Fibroblast of lung (primary cell): ENCODE results near the gene HOOK1.

Experiments
- EZH2 ChIP-seq: IDR thresholded peaks from 2 replicates; pipeline ENCODE4 v1.5.1; 2012; ENCODE audit warnings: low read length, control low read depth, mild to moderate bottlenecking; ENCODE audit errors: missing control alignments
- TF ChIP-seq, protein P1 (sequence below), 2 donors: IDR thresholded peaks in 1 of 2; conservative IDR thresholded peaks in 1 of 2; 1 replicate in 1 of 2; 2 replicates in 1 of 2; pipeline ENCODE4 v1.5.1; 2011 to 2012; ENCODE audit warnings: low read length in 2 of 2, control low read depth in 1 of 2, inconsistent platforms in 1 of 2, low read depth in 1 of 2, mild to moderate bottlenecking in 1 of 2

DNA sequence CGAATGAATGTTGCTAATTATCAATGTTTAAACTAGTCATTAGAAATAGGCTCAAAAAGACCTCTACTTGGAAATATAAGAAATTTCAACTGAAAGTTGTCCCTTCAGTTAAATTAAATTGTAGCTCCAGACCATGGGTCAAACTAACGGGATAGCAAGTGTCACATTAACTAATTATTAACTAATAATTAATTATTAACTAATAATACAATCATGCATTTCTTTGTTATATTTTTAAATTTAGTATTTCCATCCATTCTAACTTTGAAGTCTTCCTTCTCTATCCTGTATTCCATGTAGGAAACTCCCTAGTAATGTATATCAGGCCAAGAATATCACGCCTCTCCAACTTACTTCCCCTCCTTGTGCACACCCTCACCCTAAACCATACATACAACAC, 43.4 kb upstream of the HOOK1 start:
- TF ChIP-seq, protein P1, sequence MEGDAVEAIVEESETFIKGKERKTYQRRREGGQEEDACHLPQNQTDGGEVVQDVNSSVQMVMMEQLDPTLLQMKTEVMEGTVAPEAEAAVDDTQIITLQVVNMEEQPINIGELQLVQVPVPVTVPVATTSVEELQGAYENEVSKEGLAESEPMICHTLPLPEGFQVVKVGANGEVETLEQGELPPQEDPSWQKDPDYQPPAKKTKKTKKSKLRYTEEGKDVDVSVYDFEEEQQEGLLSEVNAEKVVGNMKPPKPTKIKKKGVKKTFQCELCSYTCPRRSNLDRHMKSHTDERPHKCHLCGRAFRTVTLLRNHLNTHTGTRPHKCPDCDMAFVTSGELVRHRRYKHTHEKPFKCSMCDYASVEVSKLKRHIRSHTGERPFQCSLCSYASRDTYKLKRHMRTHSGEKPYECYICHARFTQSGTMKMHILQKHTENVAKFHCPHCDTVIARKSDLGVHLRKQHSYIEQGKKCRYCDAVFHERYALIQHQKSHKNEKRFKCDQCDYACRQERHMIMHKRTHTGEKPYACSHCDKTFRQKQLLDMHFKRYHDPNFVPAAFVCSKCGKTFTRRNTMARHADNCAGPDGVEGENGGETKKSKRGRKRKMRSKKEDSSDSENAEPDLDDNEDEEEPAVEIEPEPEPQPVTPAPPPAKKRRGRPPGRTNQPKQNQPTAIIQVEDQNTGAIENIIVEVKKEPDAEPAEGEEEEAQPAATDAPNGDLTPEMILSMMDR (conservative IDR thresholded peaks at IDR 0.05 in 1 of 2, IDR thresholded peaks at IDR 0.05 in 1 of 2; ENCODE audit: low read depth in 1 of 2, low read length in 2 of 2): no peak
- TF ChIP-seq EZH2: no peak
